B cell (primary cell): ENCODE measurements around the gene ATP8B3. TPM values are rescaled to one million over a fixed set of nuclear protein-coding genes. Genes with fewer than 3 reads are reported as not detected.

Experiments used
- ATAC-seq: fragments of 200-7000 bp; cut with Tn5 transposase; one replicate; pipeline ENCODE4 v1.10.0; 2021; ENCODE audit warnings: low read depth, mild to moderate bottlenecking, moderate number of reproducible peaks, moderate library complexity
- CTCF ChIA-PET: fragments of 350-600 bp; sonication (Branson Sonifier 250); formaldehyde crosslinking; loops from one replicate; lab custom pipeline; 2021; ENCODE audit warnings: antibody characterized with exemption, inconsistent platforms; lab: Charles Lee
- POLR2A ChIA-PET: fragments of 350-600 bp; sonication (Branson Sonifier 250); formaldehyde crosslinking; loops from one replicate; lab custom pipeline; 2021; ENCODE audit warnings: antibody characterized with exemption; lab: Charles Lee
- DNase-seq: peaks from one replicate; pipeline ENCODE4 v3.0.0; 2013
- H2AFZ ChIP-seq: 2 replicates; pipeline ENCODE4 v1.6.1; 2012; ENCODE audit warnings: mild to moderate bottlenecking, low read depth, low read length; ENCODE audit not compliant: insufficient read depth, poor library complexity, severe bottlenecking
- H3K27ac ChIP-seq, 2 donors: 1 replicate in 1 of 2; 2 replicates in 1 of 2; pipeline ENCODE4 v1.5.1; 2012 to 2013; ENCODE audit warnings: low read length in 2 of 2, mild to moderate bottlenecking in 2 of 2, moderate library complexity in 1 of 2
- H3K27me3 ChIP-seq, 4 experiments: fragments of 200-600 bp in 1 of 4; sonication (generic) in 1 of 4; replicated peaks in 1 of 4; 1 replicate in 2 of 4; 2 replicates in 2 of 4; pipeline versions ENCODE4 v1.6.1 to v1.7.0; 2013 to 2016; ENCODE audit warnings: low read length in 3 of 4, mild to moderate bottlenecking in 2 of 4, mixed read lengths in 1 of 4, moderate library complexity in 1 of 4; ENCODE audit not compliant: insufficient read depth in 4 of 4, control insufficient read depth in 3 of 4; ENCODE audit errors: control extremely low read depth in 1 of 4
- H3K36me3 ChIP-seq, 2 experiments: replicated peaks in 1 of 2; 1 replicate in 1 of 2; 2 replicates in 1 of 2; pipeline versions ENCODE4 v1.6.1 to v1.7.1; 2013; ENCODE audit warnings: low read length in 1 of 2; ENCODE audit not compliant: insufficient read depth in 2 of 2, control insufficient read depth in 1 of 2; ENCODE audit errors: control extremely low read depth in 1 of 2, extremely low read depth in 1 of 2
- H3K4me1 ChIP-seq, 2 donors: fragments of 200-600 bp in 1 of 2; sonication (generic) in 1 of 2; 1 replicate in 1 of 2; 2 replicates in 1 of 2; pipeline versions ENCODE4 v1.5.1 to v1.6.1; 2013 to 2017; ENCODE audit warnings: low read length in 2 of 2; ENCODE audit not compliant: control insufficient read depth in 2 of 2, insufficient read depth in 2 of 2
- H3K4me2 ChIP-seq: replicated peaks from 2 replicates; pipeline ENCODE3; 2012; ENCODE audit warnings: mild to moderate bottlenecking, low read depth, low read length; ENCODE audit not compliant: poor library complexity, severe bottlenecking
- H3K4me3 ChIP-seq, 5 experiments: fragments of 200-600 bp in 1 of 5; sonication (generic) in 1 of 5; 1 replicate in 3 of 5; 2 replicates in 2 of 5; pipeline versions ENCODE4 v1.5.1 to v1.7.0; 2011 to 2016; ENCODE audit warnings: low read length in 4 of 5, mild to moderate bottlenecking in 4 of 5, low read depth in 2 of 5, control low read depth in 1 of 5, moderate library complexity in 1 of 5; ENCODE audit not compliant: insufficient read depth in 1 of 5; ENCODE audit errors: control extremely low read depth in 1 of 5, extremely low read depth in 1 of 5
- H3K79me2 ChIP-seq: fragments of 200-600 bp; sonication (generic); one replicate; pipeline ENCODE4 v1.6.0; 2016; ENCODE audit warnings: low read length; ENCODE audit not compliant: control insufficient read depth, insufficient read depth
- H3K9ac ChIP-seq: fragments of 200-600 bp; sonication (generic); 2 replicates; pipeline ENCODE4 v1.6.1; 2017; ENCODE audit warnings: mild to moderate bottlenecking, low read length, moderate library complexity
- H3K9me3 ChIP-seq, 3 donors: one replicate each; pipeline versions ENCODE4 v1.6.1 to v1.7.1; 2013; ENCODE audit warnings: low read length in 2 of 3; ENCODE audit not compliant: control insufficient read depth in 2 of 3, insufficient read depth in 1 of 3; ENCODE audit errors: control extremely low read depth in 1 of 3
- H4K20me1 ChIP-seq: 2 replicates; pipeline ENCODE4 v1.6.0; 2012; ENCODE audit warnings: mild to moderate bottlenecking, low read length; ENCODE audit not compliant: insufficient read depth, control insufficient read depth, poor library complexity, severe bottlenecking
- H3K27ac Mint-ChIP-seq: one replicate; pipeline ENCODE4 v1.8.0; 2021; ENCODE audit warnings: mixed read lengths
- H3K27me3 Mint-ChIP-seq: one replicate; pipeline ENCODE4 v1.8.0; 2021; ENCODE audit warnings: mixed read lengths
- H3K4me1 Mint-ChIP-seq: one replicate; pipeline ENCODE4 v1.8.0; 2021; ENCODE audit warnings: mixed read lengths
- H3K4me3 Mint-ChIP-seq: one replicate; pipeline ENCODE4 v1.8.0; 2021; ENCODE audit warnings: mixed read lengths
- H3K9me3 Mint-ChIP-seq: one replicate; pipeline ENCODE4 v1.8.0; 2022; ENCODE audit warnings: mixed read lengths; ENCODE audit not compliant: insufficient read depth
- EZH2 ChIP-seq: IDR thresholded peaks from 2 replicates; pipeline ENCODE4 v1.6.1; 2012; ENCODE audit warnings: borderline replicate concordance, low read depth, mild to moderate bottlenecking, moderate library complexity, low read length; ENCODE audit not compliant: insufficient read depth, poor library complexity, severe bottlenecking
- whole genome bisulfite sequencing: methylation state at CpG from one replicate; pipeline ENCODE4 v1.1.5; 2013; ENCODE audit warnings: missing lambda C conversion rate; ENCODE audit not compliant: insufficient coverage; 5-methylcytosine and 5-hydroxymethylcytosine counted together
- intact Hi-C: fragments of 100-400 bp; cut with micrococcal nuclease; formaldehyde crosslinking; loops from one replicate; pipeline ENCODE4 v1.10.0; 2022
- polyA plus RNA-seq: library from polyadenylated mRNA; depleted of rRNA; stranded (reverse); fragments of >200 nt; gene quantifications from 2 replicates; pipeline ENCODE4 v1.2.3, GENCODE V29; 2012
- total RNA-seq, 2 donors: library from RNA; stranded (reverse); fragments of 120-200 nt in 1 of 2; gene quantifications; 1 replicate in 1 of 2; 2 replicates in 1 of 2; pipeline versions ENCODE4 v1.2.3 to v1.2.4, GENCODE V29; 2013 to 2022
- TF ChIP-seq, protein P1 (sequence below): fragments of 200-600 bp; IDR thresholded peaks from one replicate; pipeline ENCODE4 v1.8.0; 2022; ENCODE audit warnings: antibody characterized with exemption, mild to moderate bottlenecking

ATP8B3 gene
- total and polyA plus RNA-seq, 2 donors (not counting 1 experiment from before 2014, with no cell fraction given), result 0.89 to 5.1 TPM

DNA sequence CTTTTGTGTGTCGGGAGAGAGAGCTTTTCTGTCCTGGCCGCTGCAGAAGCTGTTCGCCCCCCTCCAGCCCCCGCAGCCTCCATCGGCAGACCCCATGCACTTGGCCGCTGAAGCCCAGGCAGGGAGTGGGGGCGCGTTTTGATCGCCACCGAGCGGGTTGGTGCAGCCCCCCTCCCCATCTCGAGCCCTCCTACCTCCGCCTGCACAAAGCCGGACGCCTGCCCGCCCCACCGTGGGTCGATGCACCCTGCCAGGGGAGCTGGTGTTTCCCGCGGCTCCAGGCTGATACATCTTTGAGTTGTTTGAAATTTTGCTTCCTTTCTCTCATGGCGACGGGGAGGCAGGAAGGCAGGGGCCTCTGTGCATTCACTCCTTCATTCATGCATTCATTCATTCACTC is 75.1 kb downstream of the ATP8B3 start:
- H3K27ac ChIP-seq, result no peak overlapping the region
- no peak overlapping the region for H3K4me2 ChIP-seq
- H3K9ac ChIP-seq, result no peak overlapping the region
- Mint-ChIP-seq H3K27ac (no peak overlapping the region), H3K27me3 (peaks cover 37% of the 10 kb centered on the region), H3K9me3 (peaks cover 4% of the 10 kb centered on the region), H3K4me1 (no peaks in the 10 kb centered on the region), H3K4me3 (no peak overlapping the region)
- H2AFZ ChIP-seq, result no peak overlapping the region
- no peaks in the 10 kb centered on the region for H4K20me1 ChIP-seq
- H3K27me3 ChIP-seq, result peaks cover 0 to 49% (median 10%) of the 10 kb centered on the region in 4 experiments
- no peak overlapping the region for H3K4me3 ChIP-seq
- H3K79me2 ChIP-seq, result no peaks in the 10 kb centered on the region
- TF ChIP-seq EZH2, result no peak
- TF ChIP-seq, protein P1, sequence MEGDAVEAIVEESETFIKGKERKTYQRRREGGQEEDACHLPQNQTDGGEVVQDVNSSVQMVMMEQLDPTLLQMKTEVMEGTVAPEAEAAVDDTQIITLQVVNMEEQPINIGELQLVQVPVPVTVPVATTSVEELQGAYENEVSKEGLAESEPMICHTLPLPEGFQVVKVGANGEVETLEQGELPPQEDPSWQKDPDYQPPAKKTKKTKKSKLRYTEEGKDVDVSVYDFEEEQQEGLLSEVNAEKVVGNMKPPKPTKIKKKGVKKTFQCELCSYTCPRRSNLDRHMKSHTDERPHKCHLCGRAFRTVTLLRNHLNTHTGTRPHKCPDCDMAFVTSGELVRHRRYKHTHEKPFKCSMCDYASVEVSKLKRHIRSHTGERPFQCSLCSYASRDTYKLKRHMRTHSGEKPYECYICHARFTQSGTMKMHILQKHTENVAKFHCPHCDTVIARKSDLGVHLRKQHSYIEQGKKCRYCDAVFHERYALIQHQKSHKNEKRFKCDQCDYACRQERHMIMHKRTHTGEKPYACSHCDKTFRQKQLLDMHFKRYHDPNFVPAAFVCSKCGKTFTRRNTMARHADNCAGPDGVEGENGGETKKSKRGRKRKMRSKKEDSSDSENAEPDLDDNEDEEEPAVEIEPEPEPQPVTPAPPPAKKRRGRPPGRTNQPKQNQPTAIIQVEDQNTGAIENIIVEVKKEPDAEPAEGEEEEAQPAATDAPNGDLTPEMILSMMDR, result no peak
- intact Hi-C loops, result no loop called here
- ATAC-seq (no peak), DNase-seq (no peak)
- H3K4me1 ChIP-seq, result no peaks in the 10 kb centered on the region
- ChIA-PET CTCF (no interaction called here), POLR2A (no interaction called here)
- 46% methylated on average over 20 of the region's 22 CpGs for WGBS
- H3K9me3 ChIP-seq, result peaks cover 0 to 33% (median 0%) of the 10 kb centered on the region in 3 donors
- H3K36me3 ChIP-seq, result no peaks in the 10 kb centered on the region

DNA sequence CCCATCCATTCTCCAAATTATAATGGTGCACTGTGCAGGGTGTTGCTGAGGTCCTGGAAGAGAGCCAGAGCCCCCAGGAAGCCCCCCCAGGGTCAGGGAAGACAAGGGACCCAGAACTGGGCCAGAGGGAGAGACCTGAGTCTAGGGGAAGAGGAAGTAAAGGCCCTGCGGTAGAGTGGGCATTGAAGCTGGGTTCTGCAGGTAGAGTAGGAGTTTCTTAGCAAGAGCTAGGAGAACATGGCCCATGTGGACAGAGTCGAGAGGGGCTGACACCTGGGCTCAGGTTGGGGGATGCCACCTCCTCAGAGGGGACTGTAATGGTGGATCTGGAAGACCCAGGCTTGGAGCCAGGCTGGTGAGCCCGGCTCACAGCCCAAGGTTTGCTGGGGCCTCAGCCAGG is 75.8 kb downstream of the ATP8B3 start:
- H3K79me2 ChIP-seq, result no peaks in the 10 kb centered on the region
- WGBS, result 75% methylated on average over 2 of the region's 3 CpGs
- POLR2A ChIA-PET, result no interaction called here
- no peaks in the 10 kb centered on the region for H3K4me1 ChIP-seq
- ATAC-seq, result no peak
- no peak overlapping the region for H2AFZ ChIP-seq
- H3K27me3 ChIP-seq, result peaks cover 0 to 49% (median 11%) of the 10 kb centered on the region in 4 experiments
- DNase-seq, result no peak
- H3K4me2 ChIP-seq, result no peak overlapping the region
- no peak for TF ChIP-seq EZH2
- TF ChIP-seq, protein P1, result no peak
- no peak overlapping the region for H3K4me3 ChIP-seq
- no peak overlapping the region for H3K9ac ChIP-seq
- CTCF ChIA-PET, result no interaction called here
- Mint-ChIP-seq H3K9me3 (peaks cover 4% of the 10 kb centered on the region), H3K27ac (no peak overlapping the region), H3K4me1 (no peaks in the 10 kb centered on the region), H3K27me3 (peaks cover 36% of the 10 kb centered on the region), H3K4me3 (no peak overlapping the region)
- no peaks in the 10 kb centered on the region for H4K20me1 ChIP-seq
- H3K9me3 ChIP-seq, result peaks cover 0 to 27% (median 0%) of the 10 kb centered on the region in 3 donors
- no peak overlapping the region for H3K27ac ChIP-seq
- intact Hi-C loops, result no loop called here
- no peaks in the 10 kb centered on the region for H3K36me3 ChIP-seq
